NCI-H510A treated with DMSO at 0.1 percent for 48 hours (cell line): ENCODE measurements around the gene CDK1.

Experiments
- DNase-seq: peaks from one replicate; lab custom pipeline; 2025; lab: John Stamatoyannopoulos, UW

The CDK1 gene

GRCh38 chr10:60778214-60778970 lies at the start of gene CDK1:
Gene CDK1 (plus strand): TSS chr10:60778478. CDS start chr10:60780166, 1,688 bp downstream.
- peak; percentile 91 for DNase-seq

- DNase-seq, result no peak
These were observed 49.2 kb upstream of the CDK1 start for GRCh38 chr10:60729106-60729505.

- DNase-seq, result no peak
These were observed 47.0 kb upstream of the CDK1 start for GRCh38 chr10:60731134-60731885.

GRCh38 chr10:60732198-60732806 lies 46.0 kb upstream of the CDK1 start:
- DNase-seq, result peak; percentile 24

GRCh38 chr10:60732807-60733516 lies 45.3 kb upstream of the CDK1 start:
- peak; percentile 24 for DNase-seq

- DNase-seq, result peak; percentile 35
These were observed 44.8 kb upstream of the CDK1 start for GRCh38 chr10:60733517-60733822.

GRCh38 chr10:60733826-60734225 lies 44.5 kb upstream of the CDK1 start:
- DNase-seq, result no peak

- DNase-seq, result no peak
These were observed 44.1 kb upstream of the CDK1 start for GRCh38 chr10:60734226-60734625.

GRCh38 chr10:60735244-60735643 lies 43.0 kb upstream of the CDK1 start:
- peak; percentile 9 for DNase-seq

- DNase-seq, result peak; percentile 38
These were observed 41.0 kb upstream of the CDK1 start for GRCh38 chr10:60737242-60737641.

GRCh38 chr10:60739558-60739957 lies 38.7 kb upstream of the CDK1 start:
- DNase-seq, result no peak

GRCh38 chr10:60742512-60742911 lies 35.8 kb upstream of the CDK1 start:
- DNase-seq, result no peak

GRCh38 chr10:60747817-60748469 lies 30.3 kb upstream of the CDK1 start:
- no peak for DNase-seq

- DNase-seq, result no peak
These were observed 25.1 kb upstream of the CDK1 start for GRCh38 chr10:60753152-60753551.

GRCh38 chr10:60753817-60754216 lies 24.5 kb upstream of the CDK1 start:
- DNase-seq, result no peak

- no peak for DNase-seq
These were observed 20.8 kb upstream of the CDK1 start for GRCh38 chr10:60757420-60757895.

- no peak for DNase-seq
These were observed 19.1 kb upstream of the CDK1 start for GRCh38 chr10:60759181-60759580.

- no peak for DNase-seq
These were observed 17.5 kb upstream of the CDK1 start for GRCh38 chr10:60760711-60761210.

- DNase-seq, result no peak
These were observed 15.7 kb upstream of the CDK1 start for GRCh38 chr10:60762554-60762953.

GRCh38 chr10:60767424-60767823 lies 10.9 kb upstream of the CDK1 start:
- DNase-seq, result no peak

- DNase-seq, result no peak
These were observed 8.9 kb upstream of the CDK1 start for GRCh38 chr10:60769406-60769805.
